NCI-H2081 treated with DMSO at 0.1 percent for 48 hours (cell line): ENCODE data around the gene PLCE1.
"Not testable (repeated sequence)": the region's sequence is repeated elsewhere in the genome, so short reads cannot be mapped to it uniquely, and the experiment has no call there.

Experiments used
- DNase-seq: peaks from one replicate; lab custom pipeline; 2025; lab: John Stamatoyannopoulos, UW

PLCE1 gene

DNA sequence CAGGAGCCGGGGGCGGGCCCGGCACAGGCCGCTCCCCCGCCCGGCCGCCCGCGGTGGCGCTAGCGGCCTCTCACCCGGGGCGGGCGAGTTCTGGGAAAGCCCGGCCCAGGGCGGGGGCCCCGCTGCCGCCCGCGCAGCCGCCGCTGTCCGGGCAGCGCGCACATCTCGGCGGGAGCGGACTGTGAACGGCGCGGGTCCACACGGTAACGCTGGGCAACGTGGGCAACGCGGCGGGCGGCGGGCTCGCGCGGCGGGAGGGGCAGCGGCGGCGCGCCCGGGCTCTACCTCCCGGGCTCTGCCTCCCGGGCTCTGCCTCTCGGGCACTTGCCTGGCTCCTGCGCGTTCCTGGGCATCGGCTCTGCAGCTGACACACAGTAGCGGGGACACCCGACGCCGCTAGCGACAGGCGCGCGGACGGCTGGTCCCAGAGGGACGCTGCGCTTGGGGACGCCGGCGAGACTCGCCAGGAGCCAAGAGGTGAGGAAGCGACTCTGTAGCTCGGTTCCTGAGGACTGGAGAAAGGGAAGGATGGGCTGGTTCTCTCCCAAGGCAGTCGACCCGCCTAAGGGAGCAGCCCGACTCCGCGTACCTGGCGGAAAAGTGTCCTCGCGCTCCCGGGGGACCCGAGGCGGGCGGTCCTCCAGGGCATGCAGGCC is at the start of gene PLCE1:
TSS of gene PLCE1 (plus strand) at position 150 of the 656 bp plus-strand sequence. CDS start 37,116 bp downstream, outside the sequence.
- no peak for DNase-seq

DNA sequence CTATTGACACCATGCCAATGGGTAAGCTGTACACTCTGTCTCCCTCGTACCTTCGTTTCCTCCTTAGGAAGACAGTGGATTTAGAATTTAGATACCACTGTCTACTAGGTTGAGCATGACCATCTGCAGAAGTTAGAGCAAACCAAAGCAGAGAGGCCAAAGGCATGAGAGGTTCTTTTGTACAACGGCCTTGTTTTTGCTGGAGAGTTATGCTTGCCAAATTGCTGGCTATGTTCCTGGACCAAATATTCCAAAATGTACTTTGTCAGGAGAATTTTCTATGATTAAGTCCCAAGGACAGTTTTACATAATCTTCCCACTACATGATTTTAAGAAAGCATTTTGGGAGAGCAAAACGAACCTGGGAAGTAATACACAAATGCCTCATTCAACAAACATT is 47.9 kb upstream of the PLCE1 start:
- no peak for DNase-seq

DNA sequence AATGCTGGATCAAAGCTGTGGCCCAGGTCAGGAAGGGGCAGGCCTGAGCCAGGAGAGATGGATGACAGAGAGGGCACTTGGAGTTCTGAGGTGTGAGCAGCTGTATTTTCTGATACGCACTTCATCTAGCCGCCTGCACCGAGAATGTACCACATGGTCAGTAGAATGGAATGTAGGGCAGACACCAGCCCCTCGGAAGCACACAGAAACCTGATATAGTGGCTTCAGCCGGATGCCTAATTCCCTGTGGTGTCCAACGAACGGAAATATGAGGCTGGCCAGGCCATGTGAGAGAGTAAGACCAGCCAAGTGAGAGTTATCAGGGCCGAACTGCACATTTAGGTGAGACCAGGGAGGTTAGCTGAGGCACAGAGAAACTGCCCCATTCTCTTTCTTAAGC is 46.7 kb upstream of the PLCE1 start:
- DNase-seq, result no peak

DNA sequence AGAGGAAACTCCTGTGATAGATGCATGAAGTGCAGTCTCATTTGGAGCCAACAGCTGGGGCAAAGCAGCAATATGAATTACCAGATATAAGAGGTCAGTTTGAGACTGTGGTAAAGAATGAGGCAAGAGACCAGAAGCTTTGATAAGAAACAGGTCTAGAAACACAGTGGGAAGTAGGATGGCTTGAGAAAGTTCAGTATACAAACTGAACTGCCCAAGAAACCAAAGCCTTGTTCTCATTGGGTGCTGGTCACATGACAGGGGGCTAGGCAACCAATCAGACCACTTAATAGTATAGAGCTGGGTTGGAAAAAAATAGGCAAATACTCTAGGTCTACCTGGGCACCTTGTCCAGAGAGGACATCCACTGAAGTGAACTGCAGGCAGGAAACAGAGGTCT is 46.2 kb upstream of the PLCE1 start:
- DNase-seq, result no peak

DNA sequence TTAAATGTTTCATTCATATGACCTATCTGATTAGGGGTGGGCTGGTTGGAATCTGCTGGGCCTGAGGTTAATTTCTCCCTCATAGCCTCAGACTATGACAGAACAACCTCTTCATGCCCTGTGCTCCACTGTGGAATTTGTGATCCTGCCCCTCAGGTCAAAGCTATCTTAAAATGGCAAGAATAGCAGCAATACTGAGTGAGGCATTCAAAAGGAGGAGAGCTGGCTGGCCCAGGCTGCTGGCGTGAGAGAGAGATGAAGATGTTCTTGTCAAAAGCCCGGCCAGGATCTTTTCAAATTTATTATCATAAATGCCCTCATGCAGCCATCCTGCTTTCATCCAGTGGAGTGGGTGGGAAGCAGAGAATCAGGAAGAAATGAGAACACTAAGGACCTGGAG is 41.8 kb upstream of the PLCE1 start:
- no peak for DNase-seq

DNA sequence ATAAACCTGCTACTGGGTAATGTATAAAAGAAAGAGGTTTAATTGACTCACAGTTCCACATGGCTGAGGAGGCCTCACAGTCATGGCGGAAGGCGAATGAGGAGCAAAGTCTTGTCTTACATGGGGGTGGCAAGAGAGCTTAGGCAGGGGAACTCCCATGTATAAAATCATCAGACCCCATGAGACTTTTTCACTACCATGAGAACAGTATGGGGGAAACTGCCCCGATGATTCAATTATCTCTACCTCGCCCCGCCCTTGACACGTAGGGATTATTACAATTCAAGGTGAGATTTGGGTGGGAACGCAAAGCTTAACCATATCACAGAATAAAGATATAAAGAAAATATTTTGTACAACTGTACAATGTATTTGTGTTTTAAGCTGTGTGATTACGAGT is 39.4 kb upstream of the PLCE1 start:
- DNase-seq, result no peak

DNA sequence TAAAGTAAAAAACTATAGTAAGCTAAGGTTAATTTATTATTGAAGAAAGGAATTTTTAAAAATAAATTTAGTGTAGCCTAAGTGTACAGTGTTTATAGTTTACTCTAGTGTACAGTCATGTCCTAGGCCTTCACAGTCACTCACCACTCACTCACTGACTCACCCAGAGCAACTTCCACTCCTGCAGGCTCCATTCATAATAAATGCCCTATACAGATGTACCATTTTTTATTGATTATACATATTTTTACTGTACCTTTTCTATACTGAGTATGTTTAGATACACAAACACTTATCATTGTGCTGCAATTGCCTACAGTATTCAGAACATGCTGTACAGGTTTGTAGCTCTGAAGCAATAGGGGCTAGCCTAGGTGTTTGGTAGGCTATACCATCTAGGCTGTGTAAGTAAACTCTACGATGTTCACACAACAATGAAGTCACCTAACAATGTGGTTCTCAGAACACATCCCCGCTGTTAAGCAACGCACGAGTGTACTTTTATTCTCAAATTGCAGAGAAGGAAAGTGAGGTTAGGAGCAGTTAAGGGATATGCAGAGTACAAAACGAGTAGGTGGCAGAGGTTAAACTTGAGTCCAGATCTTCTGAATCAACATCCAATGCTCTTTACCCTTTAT is 38.9 kb upstream of the PLCE1 start:
- DNase-seq, result no peak

DNA sequence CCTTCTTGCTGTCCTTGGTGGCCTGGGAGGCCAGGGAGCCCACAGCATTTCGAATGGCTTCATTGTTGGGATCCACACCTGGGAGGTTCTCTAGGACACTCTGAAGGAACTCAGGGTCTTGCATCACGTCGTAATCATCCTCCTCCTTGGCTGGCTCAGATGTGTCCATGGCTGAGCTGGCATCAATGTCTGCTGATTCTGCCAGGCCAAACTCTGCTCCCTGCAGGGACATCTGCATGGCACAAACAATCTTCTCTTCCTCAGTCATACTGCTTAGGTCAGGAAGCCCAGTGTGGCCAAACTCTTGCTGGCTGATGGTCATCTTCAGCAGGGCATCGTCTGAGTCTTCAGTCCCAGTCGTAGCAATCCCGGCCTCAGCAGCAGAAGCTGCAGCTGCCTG is 34.9 kb upstream of the PLCE1 start:
- no peak for DNase-seq

DNA sequence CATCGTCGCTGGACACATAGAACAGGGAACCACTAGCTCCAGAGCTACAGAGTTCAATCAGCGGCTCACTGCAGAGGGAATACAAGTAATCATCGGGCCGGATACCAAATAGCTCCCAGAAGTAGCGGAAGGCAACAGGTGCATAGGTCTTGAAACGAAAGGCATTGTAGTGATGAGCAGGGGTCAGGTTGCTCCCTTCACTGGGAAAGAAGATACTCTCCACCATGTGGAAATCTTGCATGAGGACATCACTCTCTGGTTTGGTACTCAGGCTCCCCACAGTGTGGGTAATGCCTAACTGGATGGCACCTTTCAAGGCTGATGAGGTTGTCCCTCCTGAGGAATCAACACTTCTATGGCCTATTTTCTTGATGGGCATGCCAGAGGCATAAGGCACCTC is 32.7 kb upstream of the PLCE1 start:
- not testable (repeated sequence) for DNase-seq

DNA sequence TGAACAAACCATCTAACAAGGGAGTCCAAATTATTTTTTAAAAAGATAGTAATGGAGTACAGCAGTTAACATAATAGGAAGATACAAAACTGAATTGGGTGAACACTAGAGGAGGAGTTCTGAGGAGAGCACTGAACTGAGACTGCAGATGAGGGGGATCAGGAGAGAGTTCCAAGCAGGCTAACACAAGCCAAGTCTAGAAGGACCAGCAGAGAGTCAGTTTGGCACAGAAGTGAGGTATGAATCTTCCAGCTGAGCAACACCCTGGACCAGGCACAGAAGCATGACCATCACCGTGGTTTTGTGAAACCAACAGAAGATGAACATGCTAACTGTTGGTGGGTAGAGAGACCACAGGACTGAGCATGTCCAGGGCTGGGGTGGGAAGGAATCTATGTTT is 30.8 kb upstream of the PLCE1 start:
- DNase-seq, result no peak

DNA sequence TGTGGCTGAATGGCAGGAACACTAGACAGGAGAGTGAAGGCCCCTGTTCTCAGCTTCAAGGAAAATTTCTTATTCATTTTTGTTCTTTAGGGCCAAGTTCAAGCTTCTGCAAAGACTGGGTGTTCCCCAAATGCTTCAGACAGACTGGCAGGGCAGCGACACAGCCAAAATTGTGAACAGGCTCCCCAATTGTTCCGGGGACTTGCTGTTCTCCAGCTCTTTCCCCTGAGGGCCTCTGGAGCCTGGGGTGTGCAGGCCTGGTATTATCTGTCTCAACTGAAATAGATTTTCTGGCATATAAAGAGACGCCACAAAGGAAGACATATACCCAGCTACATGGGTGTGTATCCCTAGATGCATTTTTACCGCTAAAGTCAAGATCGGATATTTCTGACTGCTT is 30.3 kb upstream of the PLCE1 start:
- DNase-seq, result no peak

DNA sequence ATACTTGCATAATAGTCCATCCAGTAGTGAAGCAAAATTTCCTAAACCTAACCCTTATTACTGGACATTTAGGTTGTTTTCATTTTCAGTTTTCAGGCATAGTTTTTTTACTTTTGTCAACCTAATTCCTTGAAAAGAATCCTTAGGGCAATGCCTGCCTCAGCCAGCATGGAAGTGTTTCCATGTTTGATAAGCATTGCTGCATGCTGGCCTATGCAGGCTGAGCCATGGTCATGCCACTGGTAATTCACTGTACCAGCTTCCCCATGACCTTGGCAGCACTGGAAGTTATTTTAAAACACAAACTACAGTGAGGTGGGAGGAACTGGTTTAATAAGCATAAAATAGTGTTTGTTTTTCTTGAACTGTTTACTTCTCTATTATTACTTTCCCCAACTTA is 27.8 kb upstream of the PLCE1 start:
- no peak for DNase-seq

DNA sequence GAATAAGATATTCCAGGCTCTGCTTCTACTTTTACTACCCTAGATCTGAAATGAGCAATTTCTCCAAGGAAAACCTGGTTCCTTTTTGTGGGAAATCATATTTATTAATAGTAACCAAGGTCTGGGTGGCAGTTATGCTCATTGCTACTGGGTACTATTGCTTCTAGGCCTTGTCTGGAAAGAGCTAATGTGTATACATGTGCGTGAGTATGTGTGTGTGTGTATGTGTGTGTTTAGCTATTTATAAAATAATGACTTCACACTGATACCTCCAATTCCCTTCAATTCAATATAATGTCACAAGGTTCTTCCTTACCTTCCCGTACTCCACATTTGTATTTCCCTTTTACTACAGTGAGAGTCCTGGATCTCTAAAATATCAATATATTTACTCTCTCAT is 26.0 kb upstream of the PLCE1 start:
- DNase-seq, result no peak

DNA sequence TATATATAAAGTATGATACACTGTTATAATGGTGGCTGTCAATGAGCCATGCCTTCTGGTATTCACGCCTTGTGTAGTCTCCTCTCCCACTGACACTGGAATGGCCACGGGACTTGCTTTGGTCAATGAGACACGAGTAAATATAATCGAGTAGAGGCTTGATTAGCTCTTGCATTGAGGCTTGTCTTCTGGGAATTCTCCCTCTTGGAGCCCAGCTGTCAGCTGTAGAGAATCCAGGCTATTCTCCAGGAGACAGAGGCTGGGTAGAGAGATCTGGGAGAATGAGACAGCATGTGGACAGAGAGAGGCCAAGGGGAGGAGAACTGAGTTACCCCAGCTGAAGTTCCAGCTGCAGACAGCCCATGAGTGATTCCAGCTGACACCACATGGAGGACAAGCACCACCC is 25.2 kb upstream of the PLCE1 start:
- DNase-seq, result no peak

DNA sequence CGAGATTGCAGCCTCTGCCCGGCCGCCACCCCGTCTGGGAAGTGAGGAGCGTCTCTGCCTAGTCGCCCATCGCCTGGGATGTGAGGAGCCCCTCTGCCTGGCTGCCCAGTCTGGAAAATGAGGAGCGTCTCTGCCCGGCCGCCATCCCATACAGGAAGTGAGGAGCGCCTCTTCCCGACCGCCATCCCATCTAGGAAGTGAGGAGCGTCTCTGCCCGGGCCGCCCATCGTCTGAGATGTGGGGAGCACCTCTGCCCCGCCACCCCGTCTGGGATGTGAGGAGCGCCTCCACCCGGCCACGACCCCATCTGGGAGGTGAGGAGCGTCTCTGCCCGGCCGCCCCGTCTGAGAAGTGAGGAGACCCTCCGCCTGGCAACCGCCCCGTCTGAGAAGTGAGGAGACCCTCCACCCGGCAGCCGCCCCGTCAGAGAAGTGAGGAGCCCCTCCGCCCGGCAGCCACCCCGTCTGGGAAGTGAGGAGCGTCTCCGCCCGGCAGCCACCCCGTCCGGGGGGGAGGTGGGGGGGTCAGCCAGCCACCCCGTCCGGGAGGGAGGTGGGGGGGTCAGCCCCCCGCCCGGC is 23.2 kb upstream of the PLCE1 start:
- not testable (repeated sequence) for DNase-seq

DNA sequence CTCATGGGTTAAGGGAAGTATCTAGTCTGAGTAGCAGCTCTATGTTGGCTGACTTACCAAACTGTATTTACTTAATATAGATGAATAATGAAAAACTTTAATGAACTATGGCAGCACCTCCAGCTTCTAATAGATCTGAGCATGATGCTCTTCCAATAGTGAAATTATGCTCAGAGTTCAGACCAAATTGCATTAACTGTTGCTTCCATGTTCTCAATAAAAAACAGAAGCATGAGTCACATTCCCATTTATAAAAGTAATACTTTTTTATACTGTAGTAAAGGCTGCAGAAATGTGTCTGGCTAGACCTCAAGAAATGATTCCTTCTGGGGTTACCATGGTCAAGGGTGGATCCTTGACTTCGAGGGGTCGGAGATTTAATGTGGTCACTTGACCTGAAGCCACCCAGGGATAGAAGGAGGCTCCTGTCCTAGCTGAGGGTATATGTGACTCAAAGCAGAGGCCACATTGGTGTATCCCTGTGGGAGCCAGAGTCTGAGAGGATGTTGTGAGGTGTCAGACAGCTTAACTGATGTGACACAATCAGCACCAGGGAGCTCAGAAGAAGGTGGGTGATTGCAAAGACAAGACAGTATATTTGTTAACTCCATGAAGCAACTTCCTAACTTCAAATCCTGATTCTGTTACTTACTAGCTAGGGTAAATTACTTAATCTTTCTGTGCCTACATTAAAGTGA is 19.8 kb upstream of the PLCE1 start:
- no peak for DNase-seq

DNA sequence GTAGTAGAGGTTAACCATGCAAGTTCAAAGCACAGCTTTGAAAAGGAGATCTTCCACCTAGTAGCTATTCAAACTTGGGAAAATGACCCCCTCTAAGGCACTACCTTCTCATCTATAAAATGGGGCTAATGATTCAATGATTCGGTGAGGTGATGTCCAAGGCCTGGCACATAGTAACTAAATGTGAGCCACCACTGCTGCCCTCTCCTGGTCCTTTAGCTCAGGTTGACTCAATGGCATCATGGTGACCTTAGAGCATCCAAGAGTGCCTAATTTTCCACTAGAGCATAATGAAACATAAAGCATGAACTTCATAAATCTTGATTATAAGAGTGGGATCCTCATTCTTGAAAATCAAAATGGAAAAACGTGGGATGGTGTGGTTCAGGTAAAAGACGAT is 16.3 kb upstream of the PLCE1 start:
- no peak for DNase-seq

DNA sequence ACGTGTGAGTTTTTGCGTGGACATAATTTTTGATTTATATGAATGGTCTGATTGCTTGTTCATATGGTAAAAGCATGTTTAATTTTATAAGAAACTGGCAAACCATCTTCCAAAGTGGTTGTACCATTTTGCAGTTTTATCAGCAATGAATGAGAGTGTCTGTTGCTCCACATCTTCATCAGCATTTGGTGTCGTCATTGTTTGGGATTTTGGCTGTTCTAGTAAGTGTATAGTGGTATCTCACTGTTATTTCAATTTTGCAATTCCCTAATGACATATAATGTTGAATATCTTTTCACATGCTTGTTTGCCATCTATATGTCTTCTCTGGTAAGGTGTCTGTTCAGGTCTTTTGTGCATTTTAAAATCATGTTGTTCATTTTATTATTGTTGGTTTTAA is 13.2 kb upstream of the PLCE1 start:
- DNase-seq, result no peak

DNA sequence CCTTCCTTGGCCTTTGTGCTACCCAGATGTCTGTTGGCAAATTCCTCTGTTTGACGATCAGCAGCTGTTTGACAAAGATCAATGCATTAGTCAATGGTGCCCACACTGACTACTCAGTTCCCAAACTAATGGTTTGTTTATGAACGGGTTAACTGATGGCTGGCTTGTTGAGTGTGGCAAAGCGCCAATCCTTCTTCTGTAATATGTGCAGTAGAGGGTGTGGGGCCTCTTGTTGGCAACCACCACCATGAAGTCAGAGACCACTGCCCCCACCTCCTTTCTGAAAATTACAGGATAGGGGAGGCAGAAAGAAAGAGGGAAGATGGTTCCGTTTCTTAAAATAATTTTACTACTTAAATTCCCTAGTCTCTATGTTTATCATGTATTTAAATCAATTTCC is 2.6 kb upstream of the PLCE1 start:
- DNase-seq, result no peak

DNA sequence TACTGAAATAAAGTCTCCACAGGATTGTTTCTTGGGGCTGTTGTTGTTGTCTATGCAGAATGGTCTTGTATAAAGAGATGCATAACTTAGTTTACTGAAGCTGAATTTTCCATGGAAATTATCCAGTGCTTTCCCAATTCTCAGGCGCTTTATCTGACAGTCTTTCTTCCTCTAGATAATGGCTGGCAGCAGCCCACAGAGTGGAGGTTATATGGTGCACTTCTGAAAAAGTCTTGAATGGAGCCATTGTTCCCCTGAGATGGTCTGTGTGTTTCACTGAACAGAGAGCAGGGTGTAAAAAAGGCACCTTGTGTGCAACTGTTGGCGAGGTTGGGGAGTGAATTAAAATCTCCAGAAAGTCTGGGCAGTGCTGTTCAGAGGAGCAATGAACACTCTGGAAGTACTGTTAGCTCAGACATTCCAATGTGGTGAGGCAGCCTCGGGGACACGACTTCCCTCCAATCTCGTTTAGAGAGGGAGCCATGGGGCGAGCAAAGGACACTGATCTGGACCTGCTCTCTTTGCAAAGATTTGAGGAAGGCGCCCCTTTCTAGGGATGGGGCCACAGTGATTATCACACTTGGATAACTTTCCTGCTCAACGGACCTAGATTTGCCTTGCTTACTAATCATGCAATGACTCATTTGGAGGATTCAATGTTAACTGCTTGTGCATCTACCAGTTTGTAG is 2.0 kb upstream of the PLCE1 start:
- no peak for DNase-seq

DNA sequence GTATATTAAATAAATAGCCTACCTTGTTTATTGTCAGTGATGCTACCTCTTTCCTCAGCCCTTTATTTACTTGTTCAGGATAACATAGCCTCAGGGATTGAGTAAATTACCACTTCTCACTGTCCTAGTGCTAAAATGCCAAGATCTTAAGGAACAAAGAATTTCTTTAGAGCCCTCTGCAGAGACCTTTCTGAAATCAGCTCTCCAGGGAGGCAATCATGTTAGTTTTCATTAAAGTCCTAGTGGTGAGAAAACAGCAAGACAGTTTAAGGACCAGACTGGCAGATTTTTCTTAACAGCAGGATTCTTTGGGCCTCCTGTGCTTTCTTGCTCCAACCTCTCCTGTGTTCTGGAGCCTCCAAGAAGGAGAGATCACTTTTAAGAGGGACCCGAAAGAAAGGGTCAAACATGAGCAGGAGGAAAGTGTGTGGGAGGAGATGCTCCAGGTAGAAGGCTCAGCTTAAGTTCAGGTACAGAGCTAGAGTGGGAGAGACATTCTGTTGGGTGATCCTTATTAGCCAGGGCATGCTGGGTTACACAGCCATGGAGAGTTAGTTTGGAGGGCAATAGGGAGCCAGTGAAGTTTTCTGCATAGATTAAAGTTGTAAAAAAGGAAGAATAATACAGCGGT is 1.2 kb upstream of the PLCE1 start:
- no peak for DNase-seq

DNA sequence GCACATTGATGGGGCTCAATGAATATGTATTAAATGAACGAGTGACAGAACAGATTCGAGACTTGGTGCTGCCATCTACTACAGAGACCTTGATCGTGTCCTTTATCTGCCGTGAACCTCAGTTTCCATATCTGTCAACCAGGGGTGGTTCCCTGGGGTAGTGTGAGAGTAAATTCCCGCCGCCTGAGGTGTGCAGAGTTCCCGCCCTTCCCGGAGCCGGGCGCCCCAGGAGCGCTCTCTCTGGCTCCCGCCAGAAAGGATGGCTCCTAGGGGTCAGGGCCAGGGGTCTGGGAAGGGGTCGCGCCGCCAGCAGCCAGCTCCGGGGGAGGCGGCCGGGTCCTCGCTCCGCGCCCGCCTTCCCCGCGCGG is 333 bp upstream of the PLCE1 start:
- no peak for DNase-seq
